MV-4-11 (cell line): ENCODE measurements around the gene NDEL1.

Source experiments
- DNase-seq: peaks from one replicate; lab custom pipeline; 2025; lab: John Stamatoyannopoulos, UW

The NDEL1 gene

GRCh38 chr17:8455665-8456209 lies 20.1 kb downstream of the NDEL1 start:
- peak; percentile 68 for DNase-seq

- DNase-seq, result no peak
These were observed 22.4 kb downstream of the NDEL1 start for GRCh38 chr17:8458128-8458527.

- DNase-seq, result no peak
These were observed 23.4 kb downstream of the NDEL1 start for GRCh38 chr17:8459107-8459506.

- DNase-seq, result no peak
These were observed 24.1 kb downstream of the NDEL1 start for GRCh38 chr17:8459831-8460230.

- DNase-seq, result no peak
These were observed 26.9 kb downstream of the NDEL1 start for GRCh38 chr17:8462564-8462963.

GRCh38 chr17:8463099-8463498 lies 27.4 kb downstream of the NDEL1 start:
- no peak for DNase-seq

GRCh38 chr17:8464941-8465340 lies 29.3 kb downstream of the NDEL1 start:
- DNase-seq, result no peak

- no peak for DNase-seq
These were observed 29.7 kb downstream of the NDEL1 start for GRCh38 chr17:8465356-8465755.

GRCh38 chr17:8465759-8466158 lies 30.1 kb downstream of the NDEL1 start:
- no peak for DNase-seq

- DNase-seq, result peak; percentile 35
These were observed 30.8 kb downstream of the NDEL1 start for GRCh38 chr17:8466456-8466855.

- DNase-seq, result no peak
These were observed 31.2 kb downstream of the NDEL1 start for GRCh38 chr17:8466873-8467272.

GRCh38 chr17:8467527-8467926 lies 31.8 kb downstream of the NDEL1 start:
- DNase-seq, result no peak

- DNase-seq, result no peak
These were observed 32.4 kb downstream of the NDEL1 start for GRCh38 chr17:8468127-8468526.

GRCh38 chr17:8468980-8469379 lies 33.3 kb downstream of the NDEL1 start:
- DNase-seq, result no peak

GRCh38 chr17:8469964-8470363 lies 34.3 kb downstream of the NDEL1 start:
- no peak for DNase-seq

GRCh38 chr17:8470447-8471047 lies 34.9 kb downstream of the NDEL1 start:
- DNase-seq, result no peak

GRCh38 chr17:8472663-8473062 lies 37.0 kb downstream of the NDEL1 start:
- no peak for DNase-seq

- DNase-seq, result no peak
These were observed 37.9 kb downstream of the NDEL1 start for GRCh38 chr17:8473451-8474192.

- DNase-seq, result no peak
These were observed 39.1 kb downstream of the NDEL1 start for GRCh38 chr17:8474826-8475225.

- DNase-seq, result no peak
These were observed 39.5 kb downstream of the NDEL1 start for GRCh38 chr17:8475227-8475626.

- no peak for DNase-seq
These were observed 40.1 kb downstream of the NDEL1 start for GRCh38 chr17:8475781-8476180.

- no peak for DNase-seq
These were observed 41.1 kb downstream of the NDEL1 start for GRCh38 chr17:8476741-8477140.

GRCh38 chr17:8477171-8477570 lies 41.5 kb downstream of the NDEL1 start:
- DNase-seq, result no peak
